ENCODE results near the gene ZNF341. TPM values are rescaled to one million over a fixed set of nuclear protein-coding genes. Genes with fewer than 3 reads are reported as not detected.

Gene ZNF341
- 1 to 10 TPM; 1.5 to 2.2 (median 1.8) TPM for total RNA-seq
- 2.0 TPM for polyA plus RNA-seq
- long read RNA-seq, donor 1, partial matches to known transcripts = 3 of 4 reads
- long read RNA-seq, donor 1, other reads (novel, unspliced or antisense) = 0 of 4 reads
- long read RNA-seq, donor 2, partial matches to known transcripts = 0 of 3 reads
- long read RNA-seq, donor 2, other reads (novel, unspliced or antisense) = 0 of 3 reads
- long read RNA-seq, donor 3, partial matches to known transcripts = 0 of 2 reads
- long read RNA-seq, donor 3, other reads (novel, unspliced or antisense) = 0 of 2 reads
- long read RNA-seq, donor 4, partial matches to known transcripts = 0 of 2 reads
- long read RNA-seq, donor 4, other reads (novel, unspliced or antisense) = 1 of 2 reads

DNA sequence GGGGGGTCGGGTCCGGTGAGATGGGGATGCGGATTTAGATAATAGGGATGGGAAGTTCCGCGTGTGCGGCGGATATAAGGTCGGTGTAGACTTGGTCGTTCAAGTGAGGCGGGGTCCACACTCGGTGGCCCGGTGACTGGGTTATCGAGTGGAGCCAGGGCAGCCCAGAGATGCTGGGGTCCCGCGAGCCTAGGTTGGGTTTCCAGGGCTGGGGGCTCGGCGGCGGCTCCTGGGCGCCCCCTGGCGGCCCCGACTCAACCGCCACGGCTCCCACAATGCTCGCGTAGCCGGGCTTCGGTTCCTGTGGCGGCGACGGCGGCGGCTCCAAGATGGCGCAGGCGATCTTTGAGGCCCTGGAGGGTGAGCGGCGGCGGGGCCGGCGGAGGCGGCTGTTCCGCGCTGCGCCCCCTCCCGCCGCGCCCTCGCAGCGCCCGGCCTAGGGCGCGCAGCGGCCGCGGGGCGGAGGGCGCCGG is at the start of gene ZNF341:
Gene ZNF341 (plus strand): TSS at position 304 of the 473 bp plus-strand sequence. CDS start 26 bp downstream, at position 330.
- 2% methylated on average over 57 of the region's 57 CpGs for WGBS
- ATAC-seq (peak; percentile 83 to 88), DNase-seq (peak; percentile 91 to 97 (median 97))
- Histone ChIP-seq H3K27ac (ENCODE audit: low read length) (peak within 1 kb of the TSS; percentile 88), H3K4me1 (ENCODE audit: control insufficient read depth, insufficient read depth, low read length) (no peaks in the 10 kb centered on the region), H3K27me3 (ENCODE audit: control insufficient read depth, insufficient read depth) (no peaks in the 10 kb centered on the region), H3K9me3 (ENCODE audit: control insufficient read depth, low read length) (no peaks in the 10 kb centered on the region), H3K4me3 (ENCODE audit: low read length) (peak within 1 kb of the TSS; percentile 24)
- intact Hi-C loops (cut with DNase I) = no loop called here

DNA sequence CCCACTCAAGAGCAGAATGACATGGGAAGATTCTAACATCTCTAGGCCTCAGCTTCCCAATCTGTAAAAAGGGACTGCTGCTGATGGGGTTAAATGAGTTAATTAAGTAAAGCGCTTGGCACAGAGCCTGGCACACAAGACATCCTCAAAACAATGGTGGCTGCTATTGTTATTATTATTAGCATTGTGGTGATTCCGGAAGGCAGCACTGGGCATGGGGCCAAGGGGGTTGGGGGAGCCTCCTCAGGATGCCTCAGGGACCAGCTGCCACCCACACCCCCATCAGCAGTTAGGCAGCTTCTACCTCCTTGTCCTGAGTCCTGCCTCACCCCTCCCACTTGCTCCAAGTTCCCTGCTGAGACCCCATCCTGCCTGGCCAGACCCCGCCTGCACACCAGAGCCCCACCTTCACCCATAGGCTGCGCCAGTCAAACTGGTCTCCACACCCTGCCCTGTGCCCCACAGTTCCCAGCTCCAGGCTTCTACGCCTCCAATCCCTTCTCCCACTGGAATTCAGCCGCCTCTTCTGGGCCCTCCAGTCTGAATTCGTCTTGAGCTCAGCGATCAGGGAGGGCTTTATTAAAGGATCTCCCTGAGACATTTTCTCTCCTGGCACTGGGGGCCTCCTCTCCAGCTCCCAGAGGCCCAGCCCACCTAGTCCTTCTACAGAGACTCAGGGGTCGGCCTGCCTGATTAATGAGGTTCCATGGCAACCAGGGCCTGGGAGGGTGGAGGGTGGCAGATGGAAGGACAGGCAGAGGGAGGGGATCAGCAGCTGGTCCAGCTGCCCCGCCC is 47.1 kb upstream of the ZNF341 start:
- no peaks in the 10 kb centered on the region for H3K4me1 ChIP-seq (ENCODE audit: control insufficient read depth, insufficient read depth, low read length)
- no peaks in the 10 kb centered on the region for H3K9me3 ChIP-seq (ENCODE audit: control insufficient read depth, low read length)
- no peak overlapping the region for H3K4me3 ChIP-seq (ENCODE audit: low read length)
- no peaks in the 10 kb centered on the region for H3K27me3 ChIP-seq (ENCODE audit: control insufficient read depth, insufficient read depth)
- H3K27ac ChIP-seq (ENCODE audit: low read length) = no peak overlapping the region
- DNase-seq (peak in 2 of 3 donors; percentile 58 to 69), ATAC-seq (no peak)
- intact Hi-C loops (cut with DNase I) = no loop called here
- WGBS = 39% methylated on average over 10 of the region's 10 CpGs

DNA sequence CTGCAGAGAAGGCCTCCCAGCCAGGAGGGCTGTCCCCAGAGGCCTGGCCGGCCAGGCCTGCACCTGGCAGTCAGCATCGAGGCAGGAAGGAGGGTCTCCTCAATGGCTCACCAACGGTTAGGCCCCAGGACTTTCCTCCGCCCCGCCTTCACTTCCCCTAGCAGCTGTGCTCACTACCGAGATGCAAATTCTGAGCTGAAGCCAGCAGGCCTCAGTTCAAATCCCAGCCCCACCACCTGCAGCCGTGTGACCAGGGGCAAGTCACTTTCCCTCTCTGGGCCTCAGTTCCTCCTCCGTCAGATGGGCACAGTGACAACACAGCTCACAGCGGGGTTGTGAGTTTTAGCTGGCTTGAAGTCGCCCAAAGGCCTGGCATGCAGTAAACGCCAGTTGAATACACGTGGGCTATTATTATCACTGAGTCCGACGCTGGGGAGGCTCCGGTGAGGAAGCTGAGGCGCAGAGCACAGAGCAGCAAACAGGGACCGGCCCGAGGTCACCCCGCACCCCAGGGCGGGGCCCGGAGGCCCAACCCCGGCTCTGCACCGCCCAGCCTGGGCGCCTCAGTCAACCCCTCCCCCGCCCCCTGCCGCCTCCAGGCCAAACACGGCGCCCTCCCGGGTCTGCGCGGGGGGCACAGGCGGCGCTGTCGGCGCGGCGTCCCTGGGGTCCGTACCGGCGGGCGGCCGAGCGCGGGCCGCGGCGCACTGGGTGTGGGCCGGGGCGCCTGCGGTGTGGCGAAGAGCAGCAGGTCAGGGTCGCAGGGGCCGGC is 46.3 kb upstream of the ZNF341 start:
- WGBS = 2% methylated on average over 53 of the region's 53 CpGs
- H3K4me1 ChIP-seq (ENCODE audit: control insufficient read depth, insufficient read depth, low read length) = no peaks in the 10 kb centered on the region
- ATAC-seq (no peak), DNase-seq (peak in 2 of 3 donors; percentile 68 to 70)
- H3K27ac ChIP-seq (ENCODE audit: low read length) = no peak overlapping the region
- intact Hi-C loops (cut with DNase I) = no loop called here
- no peaks in the 10 kb centered on the region for H3K27me3 ChIP-seq (ENCODE audit: control insufficient read depth, insufficient read depth)
- H3K9me3 ChIP-seq (ENCODE audit: control insufficient read depth, low read length) = no peaks in the 10 kb centered on the region
- H3K4me3 ChIP-seq (ENCODE audit: low read length) = peak overlapping the region; percentile 79

DNA sequence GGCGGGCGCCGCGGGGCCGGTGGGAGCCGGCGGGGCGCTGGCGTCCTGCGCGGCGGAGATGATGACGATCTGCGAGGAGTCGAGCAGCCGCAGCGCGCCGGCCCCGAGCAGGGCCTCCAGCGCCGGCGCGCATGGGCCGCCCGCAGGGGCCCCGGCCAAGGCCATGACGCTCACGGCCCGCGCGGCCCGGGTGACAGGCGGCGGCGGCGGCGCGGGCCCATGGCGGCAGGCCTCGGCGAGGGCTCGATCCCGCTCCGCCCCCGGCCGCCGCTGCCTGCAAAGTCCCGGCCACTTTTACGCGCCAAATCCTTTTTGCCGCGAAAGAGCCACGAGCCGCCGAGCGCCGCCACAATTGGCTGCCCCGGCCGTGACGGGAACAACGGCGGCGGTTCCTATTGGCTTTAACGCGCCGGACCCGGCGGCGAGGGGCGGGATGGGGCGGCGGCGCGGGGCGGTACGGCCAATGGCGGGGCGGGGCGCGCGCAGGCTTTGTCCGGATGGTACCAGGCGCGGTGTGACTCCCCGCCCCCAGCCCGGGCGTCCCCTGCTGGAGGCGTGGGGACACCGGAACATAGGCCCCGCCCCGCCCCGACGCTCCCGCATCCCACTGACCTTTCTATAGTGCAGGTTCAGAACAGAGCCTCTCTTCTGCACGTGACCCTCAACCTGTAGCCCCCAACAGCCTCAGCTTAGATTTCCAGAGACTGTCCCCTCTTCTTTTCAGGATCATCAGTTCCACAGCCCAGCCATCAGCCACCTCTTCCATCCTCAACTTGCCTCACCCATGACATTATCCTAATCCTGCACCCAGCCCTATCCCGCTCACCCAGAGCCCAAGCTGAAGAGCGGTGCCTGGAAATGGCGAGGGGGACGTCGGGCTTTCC is 45.5 kb upstream of the ZNF341 start, which contains the start of gene E2F1:
Gene E2F1 (minus strand): TSS at position 286 of the 884 bp plus-strand sequence. CDS start 121 bp downstream, at position 165.
- DNase-seq (peak; percentile 97 to 99 (median 98)), ATAC-seq (peak; percentile 98 to 99)
- Histone ChIP-seq H3K4me1 (ENCODE audit: control insufficient read depth, insufficient read depth, low read length) (no peaks in the 10 kb centered on the region), H3K9me3 (ENCODE audit: control insufficient read depth, low read length) (no peaks in the 10 kb centered on the region), H3K27me3 (ENCODE audit: control insufficient read depth, insufficient read depth) (no peaks in the 10 kb centered on the region), H3K27ac (ENCODE audit: low read length) (peak within 1 kb of the TSS; percentile 3), H3K4me3 (ENCODE audit: low read length) (peak within 1 kb of the TSS; percentile 79)
- 2% methylated on average over 101 of the region's 101 CpGs for WGBS
- intact Hi-C loops (cut with DNase I) = no loop called here

DNA sequence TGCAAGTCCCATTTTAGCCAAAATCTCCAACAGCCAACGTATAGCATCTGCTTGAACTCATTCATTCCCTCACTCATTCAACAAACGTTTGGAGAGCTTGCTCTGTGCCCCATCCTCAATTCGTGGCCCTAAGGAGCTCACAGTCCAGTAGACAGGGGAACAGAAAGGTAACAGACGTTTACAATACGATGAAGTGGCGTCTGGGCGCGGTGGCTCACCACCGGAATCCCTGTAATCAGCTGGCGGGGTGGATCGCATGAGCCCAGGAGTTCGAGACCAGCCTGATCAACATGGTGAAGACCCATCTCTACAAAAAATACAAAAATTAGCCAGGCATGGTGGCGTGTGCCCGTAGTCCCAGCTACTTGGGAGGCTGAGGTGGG is 44.8 kb upstream of the ZNF341 start:
- Histone ChIP-seq H3K4me1 (ENCODE audit: control insufficient read depth, insufficient read depth, low read length) (no peaks in the 10 kb centered on the region), H3K27me3 (ENCODE audit: control insufficient read depth, insufficient read depth) (no peaks in the 10 kb centered on the region), H3K9me3 (ENCODE audit: control insufficient read depth, low read length) (no peaks in the 10 kb centered on the region), H3K4me3 (ENCODE audit: low read length) (no peak overlapping the region), H3K27ac (ENCODE audit: low read length) (peak overlapping the region; percentile 3)
- peak in 1 of 3 donors; percentile 50 for DNase-seq
- WGBS = 80% methylated on average over 14 of the region's 14 CpGs
- no peak for ATAC-seq
- intact Hi-C loops (cut with DNase I) = no loop called here

DNA sequence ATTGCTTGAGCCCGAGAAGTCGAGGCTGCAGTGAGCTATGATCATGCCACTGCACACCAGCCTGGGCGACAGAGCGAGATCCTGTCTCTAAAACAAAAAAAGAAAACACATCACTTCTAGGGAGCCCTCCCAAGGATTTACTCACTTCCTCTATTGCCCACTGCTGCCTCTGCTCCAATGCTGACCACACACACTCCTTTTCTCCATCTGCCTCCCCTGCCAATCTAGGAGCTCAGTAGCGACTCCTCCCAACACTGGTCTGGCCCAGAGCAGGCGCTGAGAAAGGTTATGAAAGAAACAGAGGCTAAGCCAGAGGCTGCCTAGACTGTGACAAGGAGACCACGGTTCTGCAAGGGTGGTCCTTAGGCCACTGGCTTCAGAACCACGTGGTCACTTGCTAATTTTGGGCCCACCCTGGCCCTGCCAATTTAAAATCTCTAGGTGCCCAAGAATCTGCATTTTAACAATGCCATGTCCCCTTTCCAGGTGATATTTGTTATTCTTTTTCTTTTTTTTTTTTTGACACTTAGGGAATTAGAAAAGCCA is 44.4 kb upstream of the ZNF341 start:
- 73% methylated on average over 8 of the region's 8 CpGs for WGBS
- Histone ChIP-seq H3K27ac (ENCODE audit: low read length) (no peak overlapping the region), H3K4me1 (ENCODE audit: control insufficient read depth, insufficient read depth, low read length) (no peaks in the 10 kb centered on the region), H3K27me3 (ENCODE audit: control insufficient read depth, insufficient read depth) (no peaks in the 10 kb centered on the region), H3K4me3 (ENCODE audit: low read length) (no peak overlapping the region), H3K9me3 (ENCODE audit: control insufficient read depth, low read length) (no peaks in the 10 kb centered on the region)
- ATAC-seq (peak in 1 of 2 donors; percentile 4), DNase-seq (peak in 1 of 3 donors; percentile 39)
- intact Hi-C loops (cut with DNase I) = no loop called here

DNA sequence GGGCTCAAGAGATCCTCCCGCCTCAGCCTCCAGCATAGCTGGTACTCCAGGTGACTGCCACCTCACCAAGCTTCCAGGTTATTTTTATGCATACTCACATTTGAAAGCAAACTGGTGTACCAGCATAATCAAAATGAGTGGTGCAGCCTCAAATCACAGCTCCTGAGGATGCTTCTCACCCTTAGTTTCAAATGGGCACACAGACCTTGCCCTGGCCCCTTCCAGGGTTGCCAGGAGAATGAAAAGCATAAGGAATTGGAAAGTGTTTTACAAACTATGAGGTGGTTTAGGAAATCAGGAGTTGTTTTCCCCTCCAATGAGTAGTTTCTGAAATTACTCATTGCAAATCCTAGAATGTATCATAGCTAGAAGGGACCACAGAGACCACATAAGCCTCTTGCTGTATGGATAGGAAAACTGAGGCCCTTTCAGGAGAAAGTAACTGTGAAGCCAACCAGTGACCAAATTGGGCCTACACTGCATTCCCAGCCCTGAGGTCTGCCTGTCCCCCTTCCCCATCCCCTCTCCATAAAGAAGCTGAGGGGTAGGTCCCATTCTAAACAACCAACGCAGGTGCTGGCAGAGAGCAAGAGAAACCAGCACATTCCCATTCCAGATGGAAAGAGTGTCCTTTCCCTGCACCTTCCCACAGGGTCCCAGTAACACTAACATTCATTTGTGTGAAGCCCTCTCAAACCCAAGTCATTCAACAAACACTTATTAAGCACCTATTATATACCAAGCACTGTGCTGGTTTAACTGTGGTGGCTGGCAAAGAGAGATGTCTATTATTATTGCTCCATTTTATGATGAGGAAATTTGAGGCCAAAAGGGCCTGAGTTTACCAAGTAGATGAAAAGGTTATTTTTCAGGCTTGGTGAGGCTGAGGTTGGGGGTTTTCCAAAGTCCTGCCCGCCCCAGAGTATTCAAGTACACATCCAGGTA is 43.5 kb upstream of the ZNF341 start:
- Histone ChIP-seq H3K27ac (ENCODE audit: low read length) (no peak overlapping the region), H3K4me1 (ENCODE audit: control insufficient read depth, insufficient read depth, low read length) (no peaks in the 10 kb centered on the region), H3K4me3 (ENCODE audit: low read length) (no peak overlapping the region), H3K9me3 (ENCODE audit: control insufficient read depth, low read length) (no peaks in the 10 kb centered on the region), H3K27me3 (ENCODE audit: control insufficient read depth, insufficient read depth) (no peaks in the 10 kb centered on the region)
- 83% methylated on average over 3 of the region's 3 CpGs for WGBS
- ATAC-seq = no peak
- no peak for DNase-seq
- intact Hi-C loops (cut with DNase I) = no loop called here

DNA sequence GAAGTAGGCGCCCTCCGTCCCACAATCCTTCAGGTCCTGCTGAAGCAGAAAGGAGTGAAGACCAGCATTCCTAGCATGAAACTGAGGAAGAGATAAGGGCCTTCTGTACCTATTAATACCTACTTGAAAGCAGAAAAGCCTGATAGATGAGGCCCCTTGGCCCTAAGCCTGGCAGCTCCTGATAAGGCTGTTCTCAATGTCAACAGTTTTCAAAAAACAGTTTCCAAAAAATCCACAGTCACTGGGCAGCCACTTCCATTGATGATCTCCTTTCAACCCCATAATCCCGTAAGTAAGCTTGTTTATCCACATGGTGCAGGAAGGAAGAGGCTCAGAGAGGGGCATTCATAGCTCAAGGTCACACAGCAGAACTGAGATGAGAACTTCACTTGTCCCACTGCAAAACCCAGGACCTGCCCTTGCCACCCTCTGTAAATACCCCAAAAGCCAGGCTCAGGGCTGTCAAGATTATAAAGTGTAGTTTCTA is 42.8 kb upstream of the ZNF341 start:
- Histone ChIP-seq H3K27ac (ENCODE audit: low read length) (no peak overlapping the region), H3K4me1 (ENCODE audit: control insufficient read depth, insufficient read depth, low read length) (no peaks in the 10 kb centered on the region), H3K9me3 (ENCODE audit: control insufficient read depth, low read length) (no peaks in the 10 kb centered on the region), H3K27me3 (ENCODE audit: control insufficient read depth, insufficient read depth) (no peaks in the 10 kb centered on the region), H3K4me3 (ENCODE audit: low read length) (no peak overlapping the region)
- intact Hi-C loops (cut with DNase I) = no loop called here
- 62% methylated on average over 3 of the region's 3 CpGs for WGBS
- DNase-seq = peak in 1 of 3 donors; percentile 55
- peak in 1 of 2 donors; percentile 5 for ATAC-seq

DNA sequence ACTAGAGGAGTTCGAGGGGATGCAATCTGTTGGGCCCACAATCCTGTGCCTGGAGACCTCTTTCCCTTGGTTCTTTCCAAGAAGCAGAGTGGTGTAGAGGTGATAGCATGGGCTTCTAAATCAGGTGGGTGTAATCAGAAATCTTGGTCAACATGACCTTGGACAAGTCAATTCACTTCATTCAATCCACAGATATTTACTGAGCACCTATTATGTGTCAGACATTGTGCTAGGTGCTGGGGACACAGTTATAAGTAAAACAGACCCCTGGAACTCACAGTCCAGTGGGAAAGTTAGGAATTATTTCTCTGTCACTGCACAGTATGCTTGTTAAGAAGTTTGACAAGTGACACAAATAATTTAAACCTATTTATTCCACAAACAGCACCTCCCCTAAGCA is 42.3 kb upstream of the ZNF341 start:
- no peaks in the 10 kb centered on the region for H3K4me1 ChIP-seq (ENCODE audit: control insufficient read depth, insufficient read depth, low read length)
- ATAC-seq = no peak
- H3K9me3 ChIP-seq (ENCODE audit: control insufficient read depth, low read length) = no peaks in the 10 kb centered on the region

More for the DNA sequence above, 42.3 kb upstream of the ZNF341 start:
- Histone ChIP-seq H3K4me3 (ENCODE audit: low read length) (no peak overlapping the region), H3K27ac (ENCODE audit: low read length) (no peak overlapping the region), H3K27me3 (ENCODE audit: control insufficient read depth, insufficient read depth) (no peaks in the 10 kb centered on the region)
- no peak for DNase-seq
- intact Hi-C loops (cut with DNase I) = no loop called here
- WGBS = 88% methylated on average over 1 of the region's 1 CpG
